HCT116 (cell line): ENCODE results near the gene FBXO21. TPM values are rescaled to one million over a fixed set of nuclear protein-coding genes. Genes with fewer than 3 reads are reported as not detected.

Experiments
- ATAC-seq: fragments of 200-7000 bp; cut with Tn5 transposase; 2 replicates; pipeline ENCODE4 v1.9.1; 2020; ENCODE audit warnings: mild to moderate bottlenecking, moderate library complexity
- BruUV-seq: library from RNA; stranded (reverse); fragments of 400-500 nt; replicated peaks from 2 replicates; lab custom pipeline; 2021; lab: Mats Ljungman, UMichigan
- CTCF ChIA-PET: fragments of 300-600 bp; sonication (Branson Sonifier 250); formaldehyde crosslinking; loops from one replicate; lab custom pipeline; 2021; ENCODE audit warnings: antibody characterized with exemption; lab: Charles Lee
- POLR2A ChIA-PET: fragments of 300-600, 350-600 bp; sonication (Branson Sonifier 250); formaldehyde crosslinking; loops from one replicate; lab custom pipeline; 2021; ENCODE audit warnings: antibody characterized with exemption; lab: Charles Lee
- RAD21 ChIA-PET, 2 experiments: fragments of 300-600 bp; sonication (Branson Sonifier 250); formaldehyde crosslinking; loops; one replicate each; lab custom pipeline; 2023; ENCODE audit warnings: low total read pairs in 2 of 2; ENCODE audit not compliant: uncharacterized antibody in 2 of 2, unreplicated experiment in 2 of 2, low non-redundant PET in 1 of 2; lab: Charles Lee
- DNase-seq: peaks from one replicate; pipeline ENCODE4 v3.0.0-alpha.2; 2010; ENCODE audit warnings: low read depth, low spot score
- H2AFZ ChIP-seq: fragments of 200-600 bp; shearing (Covaris generic), sonication (generic); 2 replicates; pipeline ENCODE4 v1.6.1; 2017; ENCODE audit warnings: low read depth, mixed run types, mixed read lengths, antibody characterized with exemption, low read length; ENCODE audit not compliant: poor library complexity, severe bottlenecking
- H3K27ac ChIP-seq: 2 replicates; pipeline ENCODE4 v1.5.1; 2012; ENCODE audit warnings: low read depth, low read length
- H3K27me3 ChIP-seq: fragments of 200-600 bp; sonication (generic); 2 replicates; pipeline ENCODE4 v1.6.1; 2016; ENCODE audit warnings: mixed run types, low read length, mixed read lengths; ENCODE audit not compliant: insufficient read depth
- H3K36me3 ChIP-seq, 2 experiments: fragments of 200-500 bp in 1 of 2; fragments of 200-600 bp in 1 of 2; sonication (Bioruptor generic) in 1 of 2; sonication (generic) in 1 of 2; 2 replicates each; pipeline versions ENCODE4 v1.5.1 to v1.6.1; 2014 to 2016; ENCODE audit warnings: low read length in 2 of 2, inconsistent platforms in 1 of 2, mixed read lengths in 1 of 2, mixed run types in 1 of 2; ENCODE audit not compliant: insufficient read depth in 2 of 2, control insufficient read depth in 1 of 2
- H3K4me1 ChIP-seq, 2 experiments: fragments of 200-600 bp in 1 of 2; sonication (generic) in 1 of 2; 2 replicates each; pipeline versions ENCODE4 v1.5.1 to v1.6.1; 2012 to 2017; ENCODE audit warnings: low read length in 2 of 2, inconsistent platforms in 1 of 2, mild to moderate bottlenecking in 1 of 2, mixed read lengths in 1 of 2, mixed run types in 1 of 2, moderate library complexity in 1 of 2; ENCODE audit not compliant: insufficient read depth in 2 of 2, control insufficient read depth in 1 of 2
- H3K4me2 ChIP-seq: fragments of 200-600 bp; sonication (generic); 2 replicates; pipeline ENCODE4 v1.6.1; 2017; ENCODE audit warnings: mixed run types, low read length, mixed read lengths
- H3K4me3 ChIP-seq, 2 experiments: fragments of 200-600 bp in 1 of 2; sonication (generic) in 1 of 2; replicated peaks in 1 of 2; 2 replicates each; pipeline ENCODE4 v1.5.1; 2011 to 2016; ENCODE audit warnings: low read length in 2 of 2, control low read depth in 1 of 2, low read depth in 1 of 2, mild to moderate bottlenecking in 1 of 2, mixed read lengths in 1 of 2, mixed run types in 1 of 2
- H3K79me2 ChIP-seq: fragments of 200-600 bp; sonication (generic); 2 replicates; pipeline ENCODE4 v1.6.1; 2017; ENCODE audit warnings: mild to moderate bottlenecking, mixed run types, low read length, moderate library complexity, mixed read lengths; ENCODE audit not compliant: insufficient read depth
- H3K9ac ChIP-seq: fragments of 200-600 bp; sonication (generic); 2 replicates; pipeline ENCODE4 v1.6.1; 2016; ENCODE audit warnings: low read length, mixed read lengths
- H3K9me2 ChIP-seq: fragments of 200-600 bp; sonication (generic), shearing (Covaris generic); 2 replicates; pipeline ENCODE4 v1.6.1; 2017; ENCODE audit warnings: mixed run types, mild to moderate bottlenecking, moderate library complexity; ENCODE audit not compliant: insufficient read depth
- H3K9me3 ChIP-seq, 2 experiments: fragments of 200-500 bp in 1 of 2; fragments of 200-600 bp in 1 of 2; sonication (Bioruptor generic) in 1 of 2; sonication (generic) in 1 of 2; 2 replicates each; pipeline ENCODE4 v1.6.1; 2014 to 2017; ENCODE audit warnings: low read length in 2 of 2, mixed read lengths in 2 of 2, inconsistent platforms in 1 of 2, low read depth in 1 of 2, mild to moderate bottlenecking in 1 of 2, mixed run types in 1 of 2, moderate library complexity in 1 of 2; ENCODE audit not compliant: control insufficient read depth in 1 of 2, insufficient read depth in 1 of 2
- H4K20me1 ChIP-seq: fragments of 200-600 bp; sonication (generic), shearing (Covaris generic); 2 replicates; pipeline ENCODE4 v1.6.1; 2017; ENCODE audit warnings: mixed run types, mild to moderate bottlenecking, moderate library complexity; ENCODE audit not compliant: insufficient read depth
- CBX3 ChIP-seq: IDR thresholded peaks from 2 replicates; pipeline ENCODE4 v1.6.1; 2012; ENCODE audit warnings: low read depth
- EGR1 ChIP-seq: IDR thresholded peaks from 2 replicates; pipeline ENCODE4 v1.6.1; 2012; ENCODE audit warnings: low read depth
- EZH2 ChIP-seq: fragments of 200-600 bp; sonication (generic); IDR thresholded peaks from 2 replicates; pipeline ENCODE4 v1.6.1; 2017; ENCODE audit warnings: antibody characterized with exemption, mixed run types
- EZH2phosphoT487 ChIP-seq: fragments of 200-600 bp; IDR thresholded peaks from 2 replicates; pipeline ENCODE4 v1.6.1; 2018; ENCODE audit warnings: antibody characterized with exemption, borderline replicate concordance
- POLR2A ChIP-seq: IDR thresholded peaks from 2 replicates; pipeline ENCODE4 v1.7.0; 2011; ENCODE audit warnings: borderline replicate concordance; ENCODE audit not compliant: insufficient read depth, insufficient read length; ENCODE audit errors: extremely low read depth
- POLR2AphosphoS5 ChIP-seq: IDR thresholded peaks from 2 replicates; pipeline ENCODE4 v1.6.1; 2011; ENCODE audit warnings: mild to moderate bottlenecking, low read depth, low read length, moderate library complexity
- RAD21 ChIP-seq: IDR thresholded peaks from 2 replicates; pipeline ENCODE4 v1.6.1; 2012; ENCODE audit warnings: low read depth, mild to moderate bottlenecking
- SP1 ChIP-seq: IDR thresholded peaks from 2 replicates; pipeline ENCODE4 v1.6.1; 2012; ENCODE audit warnings: low read depth
- TCF7L2 ChIP-seq: IDR thresholded peaks from 2 replicates; pipeline ENCODE4 v1.7.0; 2011; ENCODE audit warnings: borderline replicate concordance, inconsistent platforms; ENCODE audit not compliant: insufficient read depth, insufficient read length; ENCODE audit errors: extremely low read depth
- YY1 ChIP-seq: IDR thresholded peaks from 2 replicates; pipeline ENCODE4 v1.6.1; 2011; ENCODE audit warnings: low read length, low read depth, moderate library complexity, mild to moderate bottlenecking; ENCODE audit not compliant: insufficient replicate concordance; ENCODE audit errors: extremely low read depth
- ZFX ChIP-seq: fragments of 450-650 bp; IDR thresholded peaks from 2 replicates; pipeline ENCODE4 v1.6.1; 2017
- ZNF274 ChIP-seq: fragments of 200-500 bp; sonication (Bioruptor generic); IDR thresholded peaks from 2 replicates; pipeline ENCODE4 v1.6.1; 2014; ENCODE audit warnings: mild to moderate bottlenecking, low read depth, low read length, inconsistent platforms
- intact Hi-C: fragments of 100-400 bp; cut with micrococcal nuclease; formaldehyde crosslinking; loops from 2 replicates; pipeline ENCODE4 v1.10.0; 2022
- total RNA-seq: library from RNA; stranded (reverse); gene quantifications from one replicate; pipeline ENCODE4 v1.2.1, GENCODE V29; 2021; ENCODE audit not compliant: unreplicated experiment
- TF ChIP-seq, protein P1 (sequence below), 3 experiments: fragments of 200-600 bp in 1 of 3; sonication (generic) in 1 of 3; IDR thresholded peaks in 2 of 3; conservative IDR thresholded peaks in 1 of 3; 2 replicates each; pipeline ENCODE4 v1.5.1; 2012 to 2017; ENCODE audit warnings: low read depth in 2 of 3, low read length in 2 of 3, antibody characterized with exemption in 1 of 3, borderline replicate concordance in 1 of 3, control low read depth in 1 of 3, mild to moderate bottlenecking in 1 of 3, mixed read lengths in 1 of 3, mixed run types in 1 of 3, moderate library complexity in 1 of 3; ENCODE audit not compliant: insufficient read depth in 1 of 3
- TF ChIP-seq, protein P2 (sequence below): IDR thresholded peaks from 2 replicates; pipeline ENCODE4 v1.6.1; 2011; ENCODE audit warnings: mild to moderate bottlenecking, low read length, moderate library complexity; ENCODE audit not compliant: insufficient replicate concordance; ENCODE audit errors: extremely low read depth

Gene FBXO21
- total RNA-seq, 1 experiment from 2014 or later: 45.5 TPM

DNA sequence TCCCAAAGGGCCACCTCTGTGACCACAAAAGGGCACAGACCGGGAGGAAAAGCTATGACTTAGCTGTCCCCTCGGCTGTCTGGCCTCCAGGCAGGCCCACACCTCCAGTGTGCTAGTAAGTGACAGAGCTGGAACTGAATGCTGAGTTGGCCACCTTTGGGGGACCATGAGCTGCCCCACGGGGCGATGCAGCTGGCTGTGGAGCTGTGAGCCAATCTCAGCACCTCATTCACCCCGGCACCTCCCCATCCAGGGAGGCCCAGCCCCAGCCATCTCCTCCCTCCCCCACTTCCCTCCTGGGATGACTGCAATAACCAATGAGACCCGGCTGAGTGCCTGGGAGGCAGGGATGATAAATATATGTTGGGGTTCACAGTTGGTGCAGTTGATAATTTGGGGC lies 78.9 kb downstream of the FBXO21 start (continued):
- no peak for TF ChIP-seq ZFX
- TF ChIP-seq RAD21: no peak
- TF ChIP-seq, protein P1, sequence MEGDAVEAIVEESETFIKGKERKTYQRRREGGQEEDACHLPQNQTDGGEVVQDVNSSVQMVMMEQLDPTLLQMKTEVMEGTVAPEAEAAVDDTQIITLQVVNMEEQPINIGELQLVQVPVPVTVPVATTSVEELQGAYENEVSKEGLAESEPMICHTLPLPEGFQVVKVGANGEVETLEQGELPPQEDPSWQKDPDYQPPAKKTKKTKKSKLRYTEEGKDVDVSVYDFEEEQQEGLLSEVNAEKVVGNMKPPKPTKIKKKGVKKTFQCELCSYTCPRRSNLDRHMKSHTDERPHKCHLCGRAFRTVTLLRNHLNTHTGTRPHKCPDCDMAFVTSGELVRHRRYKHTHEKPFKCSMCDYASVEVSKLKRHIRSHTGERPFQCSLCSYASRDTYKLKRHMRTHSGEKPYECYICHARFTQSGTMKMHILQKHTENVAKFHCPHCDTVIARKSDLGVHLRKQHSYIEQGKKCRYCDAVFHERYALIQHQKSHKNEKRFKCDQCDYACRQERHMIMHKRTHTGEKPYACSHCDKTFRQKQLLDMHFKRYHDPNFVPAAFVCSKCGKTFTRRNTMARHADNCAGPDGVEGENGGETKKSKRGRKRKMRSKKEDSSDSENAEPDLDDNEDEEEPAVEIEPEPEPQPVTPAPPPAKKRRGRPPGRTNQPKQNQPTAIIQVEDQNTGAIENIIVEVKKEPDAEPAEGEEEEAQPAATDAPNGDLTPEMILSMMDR (IDR thresholded peaks at IDR 0.05 in 2 of 3, conservative IDR thresholded peaks at IDR 0.05 in 1 of 3; ENCODE audit: borderline replicate concordance in 1 of 3, insufficient read depth in 1 of 3, low read depth in 2 of 3, low read length in 2 of 3): no peak
- TF ChIP-seq EZH2: no peak

DNA sequence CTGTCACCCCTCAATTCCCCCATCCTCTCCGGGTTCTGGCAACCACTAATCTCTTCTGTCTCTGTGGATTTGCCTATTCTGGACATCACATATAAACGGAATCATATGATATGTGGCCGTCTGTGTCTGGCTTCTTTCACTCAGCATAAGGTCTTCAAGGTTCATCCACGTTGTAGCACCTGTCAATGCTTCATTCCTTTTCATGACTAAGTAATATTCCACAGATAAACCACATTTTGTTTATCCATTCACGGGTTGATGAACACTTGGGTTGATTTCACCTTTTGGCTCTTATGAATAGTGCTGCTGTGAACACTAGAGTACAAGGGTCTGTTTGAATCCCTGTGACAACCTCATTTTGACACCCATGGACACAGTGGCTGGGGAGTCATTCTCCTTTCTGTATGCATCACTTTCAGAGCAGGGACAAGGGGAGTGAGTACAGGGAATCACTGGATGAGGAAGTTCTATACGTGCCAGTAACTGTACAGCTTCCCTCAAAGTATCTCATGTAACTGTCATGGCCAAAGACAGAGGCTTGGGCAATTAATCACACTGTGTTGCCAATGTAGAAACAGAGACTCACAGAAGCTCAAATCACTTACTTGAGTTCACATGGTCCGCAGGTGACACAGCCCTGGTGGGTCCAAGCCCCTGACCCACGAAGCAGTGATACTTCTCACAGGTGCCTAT lies 80.2 kb downstream of the FBXO21 start:
- no peak for DNase-seq

More for the DNA sequence above, 80.2 kb downstream of the FBXO21 start:
- Histone ChIP-seq H3K4me2 (no peak overlapping the region), H3K27ac (no peak overlapping the region), H3K36me3 (no peaks in the 10 kb centered on the region), H3K79me2 (no peaks in the 10 kb centered on the region), H3K27me3 (peaks cover 49% of the 10 kb centered on the region), H3K9ac (no peak overlapping the region), H3K4me3 (no peak overlapping the region), H3K9me2 (no peaks in the 10 kb centered on the region), H4K20me1 (no peaks in the 10 kb centered on the region), H3K4me1 (peaks cover 9 to 15% of the 10 kb centered on the region in 2 experiments; a peak in 3 of 4 replicates), H3K9me3 (no peaks in the 10 kb centered on the region), H2AFZ (no peak overlapping the region)
- RAD21 ChIA-PET: no interaction called here
- TF ChIP-seq EGR1 (no peak), ZNF274 (no peak), TCF7L2 (no peak), CBX3 (no peak), RAD21 (no peak), YY1 (no peak), POLR2A (no peak), EZH2phosphoT487 (no peak), SP1 (no peak), POLR2AphosphoS5 (no peak)
- TF ChIP-seq, protein P2, sequence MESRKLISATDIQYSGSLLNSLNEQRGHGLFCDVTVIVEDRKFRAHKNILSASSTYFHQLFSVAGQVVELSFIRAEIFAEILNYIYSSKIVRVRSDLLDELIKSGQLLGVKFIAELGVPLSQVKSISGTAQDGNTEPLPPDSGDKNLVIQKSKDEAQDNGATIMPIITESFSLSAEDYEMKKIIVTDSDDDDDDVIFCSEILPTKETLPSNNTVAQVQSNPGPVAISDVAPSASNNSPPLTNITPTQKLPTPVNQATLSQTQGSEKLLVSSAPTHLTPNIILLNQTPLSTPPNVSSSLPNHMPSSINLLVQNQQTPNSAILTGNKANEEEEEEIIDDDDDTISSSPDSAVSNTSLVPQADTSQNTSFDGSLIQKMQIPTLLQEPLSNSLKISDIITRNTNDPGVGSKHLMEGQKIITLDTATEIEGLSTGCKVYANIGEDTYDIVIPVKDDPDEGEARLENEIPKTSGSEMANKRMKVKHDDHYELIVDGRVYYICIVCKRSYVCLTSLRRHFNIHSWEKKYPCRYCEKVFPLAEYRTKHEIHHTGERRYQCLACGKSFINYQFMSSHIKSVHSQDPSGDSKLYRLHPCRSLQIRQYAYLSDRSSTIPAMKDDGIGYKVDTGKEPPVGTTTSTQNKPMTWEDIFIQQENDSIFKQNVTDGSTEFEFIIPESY: no peak
- POLR2A ChIA-PET: no interaction called here
- intact Hi-C loops: no loop called here
- ATAC-seq: no peak
- CTCF ChIA-PET: no interaction called here
- BruUV-seq: no TSS peak
